Activated CD4-positive, alpha-beta T cell treated with anti-CD3 and anti-CD28 coated beads, Interleukin-2, Interleukin-4, amounts not matched to agents 100 ng/mL and 50 ng/mL, durations not matched to agents 16 hours and 8 hours (primary cell): ENCODE measurements around the gene FAM110C.
"Not testable (repeated sequence)": the region's sequence is repeated elsewhere in the genome, so short reads cannot be mapped to it uniquely, and the experiment has no call there.

Source experiments
- DNase-seq: peaks from one replicate; pipeline ENCODE4 v3.0.0-alpha.2; 2020; ENCODE audit warnings: low spot score

Gene FAM110C

DNA sequence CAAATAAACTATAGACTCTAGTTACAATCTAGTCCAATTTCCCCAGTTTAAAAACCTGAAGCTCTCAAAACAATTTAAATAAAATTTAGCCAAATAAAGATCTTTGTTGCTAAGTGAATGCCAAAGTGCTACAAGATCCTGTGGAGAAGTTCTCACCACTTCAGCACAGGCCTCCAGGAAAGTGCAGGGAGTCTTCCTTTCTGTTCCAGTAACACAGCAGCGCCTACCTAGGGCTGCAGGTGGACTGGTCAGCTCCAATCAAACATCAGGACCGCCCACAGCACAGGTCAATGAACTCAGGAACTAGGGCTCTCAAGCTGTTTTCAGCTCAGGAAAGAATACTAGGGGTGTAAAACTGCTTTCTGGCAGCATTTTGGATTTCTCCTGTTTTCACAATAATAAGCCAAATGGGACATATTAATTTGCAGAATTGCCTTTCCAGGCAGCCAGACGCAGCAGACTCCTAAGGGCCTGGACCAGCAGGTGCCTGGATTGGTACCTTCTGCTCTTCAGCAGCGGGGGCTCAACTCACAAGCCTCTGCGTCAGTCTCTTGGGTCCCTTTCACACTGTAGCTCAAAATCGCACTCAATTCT is 1.5 kb downstream of the FAM110C start:
- no peak for DNase-seq

GRCh38 chr2:42788-43187 is 3.5 kb downstream of the FAM110C start:
- DNase-seq = no peak

GRCh38 chr2:40465-40864 is 5.8 kb downstream of the FAM110C start:
- no peak for DNase-seq

DNA sequence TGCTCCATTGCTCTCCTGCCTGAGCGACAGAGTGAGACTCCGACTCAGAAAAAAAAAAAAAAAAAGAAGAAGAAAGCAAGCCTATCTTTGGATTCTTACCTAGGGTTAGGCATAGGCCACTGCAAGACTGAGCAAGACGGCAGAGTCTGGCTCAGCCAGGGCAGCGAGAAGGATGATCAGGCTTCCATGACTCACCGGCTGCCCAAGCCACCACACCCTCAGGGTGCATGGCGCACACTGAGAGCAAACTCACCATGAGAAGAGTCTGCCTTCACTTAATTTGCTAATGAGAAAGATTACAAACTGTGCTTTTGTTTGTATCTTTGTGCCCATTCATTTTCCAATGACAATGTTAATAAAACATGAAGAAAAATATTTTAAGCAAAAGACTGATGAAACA is 8.2 kb downstream of the FAM110C start:
- no peak for DNase-seq

DNA sequence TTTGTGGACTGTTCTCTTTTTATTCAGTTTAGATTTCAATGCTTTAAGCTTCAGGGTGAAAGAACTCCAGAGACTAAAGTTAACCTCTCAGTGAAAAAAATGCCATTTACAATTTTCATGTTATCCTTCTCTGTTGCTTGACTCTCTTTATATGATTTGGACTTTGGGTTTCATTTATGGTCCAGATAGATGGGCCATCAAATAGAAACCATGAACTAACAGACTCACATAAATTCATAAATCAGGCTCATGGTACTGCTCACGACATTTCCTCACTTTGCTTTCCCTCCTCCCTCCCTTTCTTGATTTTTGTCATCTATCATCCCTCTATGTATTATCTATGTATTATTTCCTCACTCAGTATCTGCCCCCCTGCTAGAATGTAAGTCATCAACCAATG is 10.0 kb downstream of the FAM110C start:
- DNase-seq = no peak

DNA sequence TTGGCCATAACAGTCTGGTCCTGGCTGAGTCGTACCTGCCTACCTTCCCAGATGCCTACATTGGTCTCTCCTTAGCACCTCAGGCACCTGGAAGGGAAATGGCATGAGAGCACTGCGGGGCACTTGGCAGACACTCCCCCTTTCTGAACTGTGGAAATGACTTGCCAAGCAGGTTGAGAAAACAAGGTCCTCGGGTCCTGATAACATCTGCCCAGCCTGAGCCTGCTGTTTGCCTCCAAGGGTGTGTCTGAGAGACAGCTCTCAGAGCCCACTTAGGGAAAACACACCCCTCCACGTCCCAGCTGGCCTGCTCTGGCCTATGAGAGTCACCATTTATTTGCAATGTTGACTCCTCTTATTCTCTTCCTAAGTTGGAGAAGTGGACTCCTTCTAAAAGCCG is 10.5 kb downstream of the FAM110C start:
- peak; percentile 25 for DNase-seq

DNA sequence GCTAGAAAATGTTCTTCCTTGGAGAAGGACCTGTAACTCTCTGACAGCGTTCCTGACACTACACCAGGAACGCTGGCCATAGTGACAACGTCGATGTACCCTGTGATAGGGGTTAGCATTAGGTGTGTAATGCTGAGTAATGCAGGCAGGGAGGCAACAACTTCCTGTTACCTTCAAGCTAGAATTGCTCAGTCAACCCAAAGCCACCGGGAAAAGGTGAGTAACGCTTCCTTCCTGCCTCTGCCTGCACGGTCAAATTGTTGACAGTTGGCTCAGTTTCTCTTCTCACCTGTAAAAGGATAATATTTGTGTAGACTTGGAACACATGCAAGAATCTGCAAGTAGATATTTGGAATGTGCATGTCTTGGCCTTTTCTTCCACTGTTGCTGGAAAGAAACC is 12.7 kb downstream of the FAM110C start:
- DNase-seq = peak; percentile 81

DNA sequence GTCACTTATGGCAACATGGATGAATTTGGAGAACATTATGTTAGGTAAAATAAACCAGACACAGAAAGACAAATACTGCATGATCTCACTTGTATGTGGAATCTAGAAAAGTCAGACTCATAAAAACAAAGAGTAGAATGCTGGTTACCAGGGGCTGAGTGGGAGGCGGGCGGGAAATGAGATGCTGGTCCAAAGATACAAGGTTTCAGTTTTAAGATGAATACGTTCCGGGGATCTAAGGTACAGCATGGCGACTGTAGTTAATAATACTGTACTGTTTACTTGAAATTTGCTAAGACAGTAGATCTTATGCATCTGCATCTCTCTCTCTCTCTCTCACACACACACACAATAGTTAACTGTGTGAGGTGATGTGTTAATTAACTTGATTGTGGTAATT is 14.2 kb downstream of the FAM110C start:
- DNase-seq = peak; percentile 59

DNA sequence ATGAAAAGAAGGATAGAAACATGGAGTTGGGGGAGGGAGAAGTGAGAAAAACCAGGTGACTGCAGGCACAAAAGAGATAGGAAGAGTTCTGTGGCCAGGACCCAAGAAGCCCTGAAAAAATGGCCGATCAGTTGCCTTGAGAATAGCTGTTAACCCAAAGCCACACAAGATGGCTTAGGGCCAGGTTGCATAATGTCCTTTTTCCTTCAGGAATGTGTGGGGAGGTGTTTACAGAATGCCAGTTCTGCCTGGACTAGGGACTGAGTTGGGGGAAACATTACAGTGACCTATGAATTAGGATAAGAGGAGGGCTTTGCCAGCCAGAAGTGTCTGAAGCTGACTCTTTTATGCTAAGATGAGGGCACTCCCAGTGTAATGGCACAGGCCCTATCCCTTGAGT is 17.1 kb downstream of the FAM110C start:
- no peak for DNase-seq

DNA sequence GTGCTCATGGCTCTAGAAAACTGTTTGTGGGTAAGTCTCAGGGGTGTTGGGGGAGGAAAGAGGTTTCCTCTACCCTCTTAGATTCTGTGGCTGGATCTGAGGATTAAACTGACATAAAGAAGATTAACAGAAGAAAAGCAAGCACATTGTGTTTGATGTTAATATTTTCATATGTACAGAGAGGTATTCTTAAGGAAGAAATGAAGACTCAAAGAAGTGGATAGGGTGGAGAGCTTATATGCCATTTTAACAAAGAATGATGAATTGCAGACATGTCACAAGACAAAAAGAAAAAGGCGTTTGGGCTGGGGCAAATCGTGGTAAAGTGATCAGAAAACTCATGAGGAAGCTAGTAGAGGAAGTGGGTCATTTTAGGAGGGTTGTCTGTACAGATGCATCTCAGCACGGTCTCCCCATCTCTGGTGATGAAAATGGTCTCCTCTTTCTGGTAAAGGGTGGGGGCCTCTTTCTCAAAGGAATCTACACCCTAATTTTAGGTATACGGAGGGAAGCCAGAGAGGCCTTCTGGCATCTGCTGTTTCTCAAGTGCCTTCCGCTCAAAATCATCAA is 17.8 kb downstream of the FAM110C start:
- no peak for DNase-seq

GRCh38 chr2:26891-27290 is 19.4 kb downstream of the FAM110C start:
- DNase-seq = no peak

DNA sequence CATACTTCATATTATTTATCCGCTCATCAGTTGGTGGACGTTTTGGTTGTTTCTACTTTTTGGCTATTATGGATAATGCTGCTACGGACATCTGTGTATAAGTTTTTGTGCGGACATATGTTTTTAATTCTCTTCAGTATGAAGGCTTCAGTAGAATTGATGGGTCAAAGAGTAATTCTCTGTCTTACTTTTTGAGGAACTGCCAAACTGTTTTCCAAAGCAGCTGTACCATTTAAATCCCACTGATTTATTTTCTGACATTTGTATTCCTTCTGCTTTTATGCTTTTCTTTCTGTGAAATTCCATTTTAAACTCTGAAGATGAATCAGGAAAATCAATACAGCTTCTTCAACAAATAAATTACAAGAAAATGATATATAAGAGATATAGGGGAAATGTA is 20.8 kb downstream of the FAM110C start:
- DNase-seq = no peak

DNA sequence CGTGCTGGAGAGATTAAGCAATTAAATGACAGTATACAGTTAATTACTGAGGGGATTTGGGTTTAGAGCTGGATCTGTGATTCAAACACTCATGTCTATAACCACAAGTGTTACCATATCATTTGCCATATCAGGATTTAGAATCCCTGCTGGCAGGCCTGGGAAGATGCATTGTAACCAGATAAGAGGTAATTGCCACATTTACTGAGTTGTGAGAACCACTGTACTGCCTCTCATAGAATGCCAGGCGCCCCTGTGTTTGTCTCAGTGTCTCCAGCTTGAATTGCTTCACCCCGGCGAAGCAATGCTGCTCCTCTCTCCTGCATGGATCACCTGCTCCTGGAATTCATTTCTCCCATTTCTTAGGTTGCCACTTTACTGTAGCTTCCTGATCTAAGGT is 21.7 kb downstream of the FAM110C start:
- DNase-seq = not testable (repeated sequence)

DNA sequence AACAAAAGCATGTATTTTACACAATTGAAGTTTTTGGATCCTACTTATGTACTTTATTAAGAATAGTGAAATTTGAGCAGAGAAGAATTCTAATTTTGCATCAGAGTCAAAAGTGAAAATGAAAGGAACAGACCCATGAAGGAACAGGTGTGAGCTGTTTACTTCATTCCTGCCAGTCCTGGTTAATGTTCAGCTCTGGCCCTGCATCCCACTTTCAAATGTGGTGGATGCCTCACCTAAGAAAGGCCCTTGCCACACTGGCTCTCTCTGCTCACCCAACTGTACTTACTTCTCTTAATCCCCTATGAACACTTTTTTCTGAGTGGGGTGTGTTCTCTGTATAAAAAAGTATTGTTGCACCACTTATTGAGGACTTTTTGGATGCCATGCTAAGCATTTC is 22.2 kb downstream of the FAM110C start:
- DNase-seq = no peak

DNA sequence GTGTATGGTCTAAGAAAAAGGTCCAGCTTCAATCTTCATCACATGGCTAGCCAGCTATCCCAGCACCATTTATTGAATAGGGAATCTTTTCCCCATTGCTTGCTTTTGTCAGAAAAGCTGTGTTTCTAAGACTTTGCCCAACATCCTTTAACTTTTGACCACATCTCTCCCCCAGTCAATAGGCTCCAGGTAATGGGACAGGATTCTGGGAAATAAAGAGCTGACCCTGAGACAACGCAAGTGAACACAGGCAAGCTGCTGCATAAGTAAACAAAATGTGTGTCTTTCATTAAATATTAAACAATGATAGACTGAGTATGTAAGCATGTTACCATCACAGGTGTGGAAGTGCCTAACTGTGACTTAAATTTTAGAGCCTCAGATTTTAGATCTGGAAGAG is 23.0 kb downstream of the FAM110C start:
- no peak for DNase-seq

- not testable (repeated sequence) for DNase-seq
Measured at GRCh38 chr2:22244-22643, 24.1 kb downstream of the FAM110C start.

DNA sequence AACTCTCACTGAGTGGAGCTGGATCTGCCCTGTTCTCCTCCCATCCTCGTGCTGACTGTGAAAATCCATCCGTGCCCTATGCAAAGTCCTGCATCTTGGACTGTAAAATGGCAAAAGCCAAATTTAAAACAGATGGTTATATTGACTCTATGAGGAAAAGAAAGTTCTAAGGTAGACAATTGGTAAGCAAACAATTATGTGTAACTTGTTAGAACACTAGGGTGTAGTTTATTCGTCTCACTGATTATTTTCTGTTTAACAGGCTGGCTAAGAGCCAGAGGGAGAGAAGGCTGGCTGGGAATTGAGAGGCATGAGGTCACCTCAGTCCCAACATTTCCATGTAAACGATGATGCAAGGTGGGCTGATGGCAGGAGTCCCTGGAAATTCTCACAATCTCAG is 26.0 kb downstream of the FAM110C start:
- DNase-seq = not testable (repeated sequence)

- DNase-seq = no peak
Measured at GRCh38 chr2:19505-19904, 26.8 kb downstream of the FAM110C start.

DNA sequence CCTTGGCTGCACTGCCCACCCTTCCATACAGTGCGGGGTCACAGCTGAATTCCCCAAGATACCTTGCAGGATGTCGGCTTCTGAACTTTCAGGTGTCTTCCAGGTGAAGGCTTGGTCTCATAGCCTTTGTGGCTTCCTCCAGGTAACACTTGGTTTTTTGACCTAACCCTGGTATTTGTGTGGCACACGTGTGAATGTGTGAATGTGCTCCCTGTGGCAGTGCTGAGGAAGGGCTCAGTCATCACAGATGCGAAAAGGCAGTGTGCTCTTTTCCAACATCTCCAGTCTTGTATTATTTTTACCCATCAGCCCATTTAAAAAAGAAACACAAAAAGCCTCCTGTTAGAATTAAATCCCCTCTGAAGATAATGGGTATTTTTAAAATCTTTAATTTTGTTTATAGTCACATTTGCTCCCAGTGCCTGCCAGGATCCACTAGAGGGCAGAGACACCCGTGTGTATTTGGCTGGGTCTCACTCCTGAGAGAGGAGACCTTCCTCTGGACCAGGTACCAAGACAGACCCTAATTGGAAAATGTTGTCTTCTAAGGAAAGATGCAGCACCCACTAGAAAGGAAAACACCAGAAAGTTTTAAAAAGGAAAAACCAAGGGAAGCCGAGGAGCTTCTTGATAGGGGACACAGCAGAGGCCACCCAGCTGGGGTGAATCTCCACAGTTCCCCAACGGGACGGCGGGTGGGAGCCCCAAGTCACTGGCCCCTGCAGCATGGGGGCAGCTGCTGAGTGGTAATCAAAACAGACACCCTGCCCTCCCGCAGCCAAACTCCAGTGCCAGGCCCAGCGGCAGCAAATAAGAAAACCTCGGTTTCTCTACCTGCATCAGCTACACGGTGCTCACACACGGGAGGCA is 27.7 kb downstream of the FAM110C start:
- DNase-seq = no peak

DNA sequence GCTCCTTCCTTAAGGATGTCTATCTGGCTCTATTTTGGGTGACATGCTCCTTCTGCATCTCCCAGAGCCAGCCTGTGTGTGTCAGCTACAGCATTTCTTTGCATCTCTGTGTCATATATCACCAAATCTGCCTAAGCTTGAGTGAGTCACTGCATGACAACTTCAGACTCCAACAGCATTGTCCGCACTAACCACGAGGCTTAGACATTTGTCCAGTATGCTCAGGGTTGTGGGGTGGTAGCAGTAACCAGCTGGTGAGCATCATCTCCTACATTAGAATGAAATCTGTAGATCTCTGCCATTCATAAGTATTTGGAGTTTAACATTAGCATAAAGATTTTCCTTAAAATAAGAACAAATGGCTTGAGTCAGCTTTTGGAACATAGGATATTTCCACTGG is 30.4 kb downstream of the FAM110C start:
- not testable (repeated sequence) for DNase-seq

DNA sequence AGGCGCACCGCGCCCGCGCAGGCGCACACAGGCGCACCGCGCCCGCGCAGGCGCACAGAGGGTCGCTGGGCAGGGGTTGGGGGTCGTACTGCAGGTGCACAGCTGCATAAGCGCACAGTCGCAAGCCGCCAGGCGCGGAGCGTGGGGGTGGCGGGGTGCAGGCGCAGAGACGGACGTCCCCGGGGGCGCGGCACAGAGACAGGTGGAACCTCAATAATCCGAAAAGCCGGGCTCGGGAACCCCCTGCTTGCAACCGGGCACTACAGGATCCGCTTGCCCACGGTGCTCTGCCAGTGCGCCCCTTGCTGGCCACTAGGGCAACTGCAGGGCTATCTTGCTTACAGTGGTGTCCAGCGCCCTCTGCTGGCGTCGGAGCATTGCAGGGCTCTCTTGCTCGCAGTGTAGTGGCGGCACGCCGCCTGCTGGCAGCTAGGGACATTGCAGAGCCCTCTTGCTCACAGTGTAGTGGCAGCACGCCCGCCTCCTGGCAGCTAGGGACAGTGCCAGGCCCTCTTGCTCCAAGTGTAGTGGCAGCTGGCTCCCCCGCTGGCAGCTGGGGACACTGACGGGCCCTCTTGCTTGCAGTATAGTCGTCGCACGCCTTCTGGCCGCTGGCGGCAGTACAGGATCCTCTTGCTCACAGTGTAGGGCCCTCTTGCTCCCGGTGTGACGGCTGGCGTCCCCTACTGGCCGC is 34.9 kb downstream of the FAM110C start:
- DNase-seq = peak; percentile 38

DNA sequence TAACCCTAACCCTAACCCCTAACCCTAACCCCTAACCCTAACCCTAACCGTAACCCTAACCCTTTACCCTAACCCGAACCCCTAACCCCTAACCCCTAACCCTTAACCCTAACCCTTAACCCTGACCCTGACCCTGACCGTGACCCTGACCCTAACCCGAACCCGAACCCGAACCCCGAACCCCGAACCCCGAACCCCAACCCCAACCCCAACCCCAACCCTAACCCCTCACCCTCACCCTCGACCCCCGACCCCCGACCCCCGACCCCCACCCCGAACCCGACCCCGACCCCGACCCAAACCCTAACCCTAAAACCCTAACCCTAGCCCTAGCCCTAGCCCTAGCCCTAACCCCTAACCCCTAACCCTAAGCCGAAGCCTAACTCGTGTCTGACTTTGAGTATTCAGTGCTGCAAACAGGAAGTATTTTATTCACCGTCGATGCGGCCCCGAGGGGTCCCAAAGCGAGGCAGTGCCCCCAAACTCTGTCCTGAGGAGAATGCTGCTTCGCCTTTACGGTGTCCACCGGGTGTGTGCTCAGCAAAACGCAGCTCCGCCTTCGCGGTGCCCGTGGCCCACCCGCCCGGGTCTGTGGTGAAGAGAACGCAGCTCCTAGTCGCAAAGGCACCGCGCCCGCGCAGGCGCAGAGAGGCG is 36.0 kb downstream of the FAM110C start:
- no peak for DNase-seq
